Hepatocyte (in vitro differentiated cells): ENCODE results near the gene SSR2. TPM values are rescaled to one million over a fixed set of nuclear protein-coding genes. Genes with fewer than 3 reads are reported as not detected.

Source experiments
- DNase-seq: peaks from one replicate; pipeline ENCODE4 v3.0.0-alpha.2; 2016; ENCODE audit warnings: low spot score
- H2AFZ ChIP-seq: fragments of 200-600 bp; sonication (generic); 2 replicates; pipeline ENCODE4 v1.6.0; 2016; ENCODE audit warnings: antibody characterized with exemption, mild to moderate bottlenecking
- H3K27ac ChIP-seq: fragments of 200-600 bp; sonication (generic); 2 replicates; pipeline ENCODE4 v1.5.1; 2016; ENCODE audit warnings: mild to moderate bottlenecking
- H3K27me3 ChIP-seq: fragments of 200-600 bp; sonication (generic); 2 replicates; pipeline ENCODE4 v1.6.1; 2016
- H3K36me3 ChIP-seq: fragments of 200-600 bp; sonication (generic); replicated peaks from 2 replicates; pipeline ENCODE4 v1.5.1; 2016; ENCODE audit warnings: low read depth; ENCODE audit not compliant: insufficient read depth
- H3K4me1 ChIP-seq: fragments of 200-600 bp; sonication (generic); 2 replicates; pipeline ENCODE4 v1.5.1; 2016; ENCODE audit warnings: mild to moderate bottlenecking, moderate library complexity; ENCODE audit not compliant: insufficient read depth
- H3K4me2 ChIP-seq: fragments of 200-600 bp; sonication (generic); 2 replicates; pipeline ENCODE4 v1.6.0; 2016
- H3K4me3 ChIP-seq: fragments of 200-600 bp; sonication (generic); 2 replicates; pipeline ENCODE4 v1.5.1; 2016; ENCODE audit warnings: mild to moderate bottlenecking
- H3K79me2 ChIP-seq: fragments of 200-600 bp; sonication (generic); 2 replicates; pipeline ENCODE4 v1.6.0; 2017; ENCODE audit warnings: mild to moderate bottlenecking
- H3K9me2 ChIP-seq: fragments of 200-600 bp; sonication (generic); replicated peaks from 2 replicates; pipeline ENCODE4 v1.6.0; 2017; ENCODE audit warnings: mild to moderate bottlenecking; ENCODE audit not compliant: insufficient read depth
- H3K9me3 ChIP-seq: fragments of 200-600 bp; sonication (generic); 2 replicates; pipeline ENCODE4 v1.5.1; 2016; ENCODE audit warnings: low read depth, mild to moderate bottlenecking
- H4K20me1 ChIP-seq: fragments of 200-600 bp; sonication (generic); 2 replicates; pipeline ENCODE4 v1.6.0; 2016; ENCODE audit warnings: mild to moderate bottlenecking; ENCODE audit not compliant: insufficient read depth, poor library complexity, severe bottlenecking
- EZH2 ChIP-seq: fragments of 200-600 bp; sonication (generic); IDR thresholded peaks from 2 replicates; pipeline ENCODE4 v1.6.1; 2016; ENCODE audit warnings: antibody characterized with exemption, mild to moderate bottlenecking, borderline replicate concordance
- EZH2phosphoT487 ChIP-seq: fragments of 200-600 bp; sonication (generic); IDR thresholded peaks from one replicate; pipeline ENCODE4 v1.6.1; 2018; ENCODE audit warnings: antibody characterized with exemption, mild to moderate bottlenecking, low read depth, moderate library complexity; ENCODE audit not compliant: unreplicated experiment, severe bottlenecking
- WGBS: methylation state at CpG from one replicate; pipeline ENCODE4 v1.1.6; 2016; ENCODE audit warnings: low lambda C conversion rate; ENCODE audit errors: missing lambda C conversion rate; 5-methylcytosine and 5-hydroxymethylcytosine counted together
- polyA plus RNA-seq: library from polyadenylated mRNA; unstranded; fragments of >200 nt; fragmentation: Nextera tagmentation; extraction: Ambion mirVana; gene quantifications from 2 replicates; pipeline ENCODE4 v1.2.1, GENCODE V29; 2016
- total RNA-seq: library from RNA; depleted of rRNA; stranded (reverse); fragments of >200 nt; gene quantifications from 2 replicates; pipeline ENCODE4 v1.2.3, GENCODE V29; 2014
- TF ChIP-seq, protein P1 (sequence below): fragments of 200-600 bp; sonication (generic); IDR thresholded peaks from 2 replicates; pipeline ENCODE4 v1.5.1; 2016; ENCODE audit warnings: antibody characterized with exemption, mild to moderate bottlenecking; ENCODE audit not compliant: poor library complexity

The SSR2 gene
- total and polyA plus RNA-seq, 2 experiments from 2014 or later: 326 to 393 TPM

DNA sequence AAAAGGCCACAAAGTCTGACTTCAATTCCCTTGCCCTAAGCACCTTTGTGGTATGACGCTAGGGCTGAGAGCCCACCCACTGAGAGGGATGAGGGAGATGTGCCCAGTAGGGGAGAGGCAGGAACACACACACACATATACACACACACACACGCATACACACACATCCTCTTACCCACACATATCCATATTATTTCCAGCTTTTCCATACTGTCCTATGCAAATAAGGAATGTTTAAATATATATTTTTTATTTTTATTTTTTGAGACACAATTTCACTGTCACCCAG is 43.2 kb upstream of the SSR2 start:
- H3K27ac ChIP-seq: peak overlapping the region; percentile 19
- peak; percentile 40 for DNase-seq
- H3K36me3 ChIP-seq: no peaks in the 10 kb centered on the region
- no peak overlapping the region for H3K4me3 ChIP-seq
- H2AFZ ChIP-seq: no peak overlapping the region
- H3K9me2 ChIP-seq: no peaks in the 10 kb centered on the region
- H3K79me2 ChIP-seq: peaks cover 39% of the 10 kb centered on the region
- peaks cover 9% of the 10 kb centered on the region for H3K4me1 ChIP-seq
- no peak overlapping the region for H3K4me2 ChIP-seq
- 37% methylated on average over 2 of the region's 2 CpGs for WGBS
- no peaks in the 10 kb centered on the region for H3K27me3 ChIP-seq
- H3K9me3 ChIP-seq: no peaks in the 10 kb centered on the region
- TF ChIP-seq EZH2 (no peak), EZH2phosphoT487 (no peak)
- TF ChIP-seq, protein P1, sequence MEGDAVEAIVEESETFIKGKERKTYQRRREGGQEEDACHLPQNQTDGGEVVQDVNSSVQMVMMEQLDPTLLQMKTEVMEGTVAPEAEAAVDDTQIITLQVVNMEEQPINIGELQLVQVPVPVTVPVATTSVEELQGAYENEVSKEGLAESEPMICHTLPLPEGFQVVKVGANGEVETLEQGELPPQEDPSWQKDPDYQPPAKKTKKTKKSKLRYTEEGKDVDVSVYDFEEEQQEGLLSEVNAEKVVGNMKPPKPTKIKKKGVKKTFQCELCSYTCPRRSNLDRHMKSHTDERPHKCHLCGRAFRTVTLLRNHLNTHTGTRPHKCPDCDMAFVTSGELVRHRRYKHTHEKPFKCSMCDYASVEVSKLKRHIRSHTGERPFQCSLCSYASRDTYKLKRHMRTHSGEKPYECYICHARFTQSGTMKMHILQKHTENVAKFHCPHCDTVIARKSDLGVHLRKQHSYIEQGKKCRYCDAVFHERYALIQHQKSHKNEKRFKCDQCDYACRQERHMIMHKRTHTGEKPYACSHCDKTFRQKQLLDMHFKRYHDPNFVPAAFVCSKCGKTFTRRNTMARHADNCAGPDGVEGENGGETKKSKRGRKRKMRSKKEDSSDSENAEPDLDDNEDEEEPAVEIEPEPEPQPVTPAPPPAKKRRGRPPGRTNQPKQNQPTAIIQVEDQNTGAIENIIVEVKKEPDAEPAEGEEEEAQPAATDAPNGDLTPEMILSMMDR: no peak
- H4K20me1 ChIP-seq: peaks cover 6% of the 10 kb centered on the region

DNA sequence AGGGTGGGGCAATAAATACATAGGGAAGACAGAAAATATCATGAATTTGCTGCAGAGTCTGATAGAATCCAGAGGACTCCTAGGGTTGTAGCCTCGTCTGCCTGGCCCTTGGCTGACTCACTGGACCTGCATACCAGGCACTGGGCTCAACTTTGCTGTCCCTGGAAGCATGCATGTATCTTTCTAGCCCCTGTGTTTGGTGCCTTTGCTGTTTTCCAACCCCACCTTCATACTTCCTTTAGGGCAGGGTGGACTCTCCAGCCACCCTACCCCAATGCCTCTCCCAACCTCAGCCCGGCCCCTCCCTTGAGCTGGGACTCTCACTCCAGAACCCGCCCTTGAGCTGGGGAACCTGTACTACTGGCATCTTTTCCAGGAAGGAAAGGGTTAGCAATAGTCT is 41.4 kb upstream of the SSR2 start:
- TF ChIP-seq EZH2 (no peak), EZH2phosphoT487 (no peak)
- TF ChIP-seq, protein P1: no peak
- Histone ChIP-seq H3K4me3 (peak overlapping the region; percentile 51), H2AFZ (no peak overlapping the region), H3K4me1 (peaks cover 9% of the 10 kb centered on the region), H3K27ac (peak overlapping the region; percentile 90), H4K20me1 (peaks cover 6% of the 10 kb centered on the region), H3K9me3 (no peaks in the 10 kb centered on the region), H3K9me2 (no peaks in the 10 kb centered on the region), H3K79me2 (peaks cover 42% of the 10 kb centered on the region), H3K36me3 (no peaks in the 10 kb centered on the region), H3K4me2 (peak overlapping the region; percentile 79), H3K27me3 (no peaks in the 10 kb centered on the region)
- 73% methylated on average over 3 of the region's 3 CpGs for WGBS
- DNase-seq: peak; percentile 40

DNA sequence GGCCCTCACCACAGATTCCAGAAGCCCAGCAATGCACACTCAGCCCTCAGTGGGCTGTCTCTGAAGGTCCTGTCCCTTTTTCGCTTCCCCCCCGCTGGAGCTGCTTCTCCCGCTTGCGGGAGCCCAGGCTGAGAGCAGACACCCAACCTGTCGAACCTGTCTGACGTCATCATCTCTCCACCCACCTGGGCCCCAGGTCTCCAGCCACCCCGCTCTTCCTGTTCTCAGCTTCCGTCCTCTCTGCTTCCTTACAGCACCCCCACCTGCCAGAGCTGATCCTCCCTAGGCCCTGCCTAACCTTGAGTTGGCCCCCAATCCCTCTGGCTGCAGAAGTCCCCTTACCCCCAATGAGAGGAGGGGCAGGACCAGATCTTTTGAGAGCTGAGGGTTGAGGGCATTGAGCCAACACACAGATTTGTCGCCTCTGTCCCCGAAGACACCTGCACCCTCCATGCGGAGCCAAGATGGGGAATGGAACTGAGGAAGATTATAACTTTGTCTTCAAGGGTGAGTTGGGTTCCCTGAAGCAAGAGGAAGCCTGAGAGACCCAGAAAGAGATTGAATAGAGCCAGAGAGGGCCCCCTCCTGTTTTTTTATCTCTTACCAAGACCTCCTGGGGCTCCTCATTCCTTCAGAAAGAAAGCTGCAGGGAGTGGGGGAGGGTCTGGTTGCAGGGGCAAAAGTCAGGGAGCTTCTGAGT is 40.3 kb upstream of the SSR2 start, which contains the start of gene RAB25:
Gene RAB25 (plus strand): TSS at position 224 of the 700 bp plus-strand sequence. CDS start 241 bp downstream, at position 465.
- Histone ChIP-seq H4K20me1 (peaks cover 6% of the 10 kb centered on the region), H3K27ac (peak within 1 kb of the TSS; percentile 90), H3K36me3 (no peaks in the 10 kb centered on the region), H3K9me3 (no peaks in the 10 kb centered on the region), H3K4me2 (peak within 1 kb of the TSS; percentile 79), H3K27me3 (no peaks in the 10 kb centered on the region), H3K4me1 (peaks cover 9% of the 10 kb centered on the region), H3K4me3 (peak within 1 kb of the TSS; percentile 51), H3K9me2 (no peaks in the 10 kb centered on the region), H3K79me2 (peaks cover 49% of the 10 kb centered on the region), H2AFZ (peak within 1 kb of the TSS; percentile 11)
- DNase-seq: peak; percentile 92
- TF ChIP-seq, protein P1: no peak
- TF ChIP-seq EZH2phosphoT487 (no peak), EZH2 (no peak)
- WGBS: 24% methylated on average over 11 of the region's 11 CpGs
